ENCODE data around the gene ZIC4.

ZIC4 gene

GRCh38 chr3:147410526-147411237, 4.3 kb upstream of the ZIC4 start:
- H3K9me3 ChIP-seq (ENCODE audit: low read depth, low read length): no peaks in the 10 kb centered on the region
- no peak overlapping the region for H3K4me3 ChIP-seq
- H3K27ac ChIP-seq: no peak overlapping the region
- no peaks in the 10 kb centered on the region; the same call in 1 of the 2 replicates for H3K36me3 ChIP-seq (ENCODE audit: insufficient read depth, low read length)
- no peak overlapping the region for H3K9ac ChIP-seq (ENCODE audit: insufficient read length)
- DNase-seq (ENCODE audit: low read depth, low spot score): no peak
- TF ChIP-seq EZH2 (IDR thresholded peaks at IDR 0.05) (no peak), POLR2AphosphoS5 (IDR thresholded peaks at IDR 0.05; ENCODE audit: borderline replicate concordance, low read depth, low read length) (no peak), FOXP2 (optimal IDR thresholded peaks at IDR 0.05; ENCODE audit: control extremely low read depth, extremely low read length, insufficient read depth) (no peak)

GRCh38 chr3:147410116-147410525, 3.8 kb upstream of the ZIC4 start:
- TF ChIP-seq EZH2 (IDR thresholded peaks at IDR 0.05) (no peak), FOXP2 (optimal IDR thresholded peaks at IDR 0.05; ENCODE audit: control extremely low read depth, extremely low read length, insufficient read depth) (no peak), POLR2AphosphoS5 (IDR thresholded peaks at IDR 0.05; ENCODE audit: borderline replicate concordance, low read depth, low read length) (no peak)
- no peak overlapping the region for H3K4me3 ChIP-seq

GRCh38 chr3:147409143-147410115, 3.1 kb upstream of the ZIC4 start, which contains the start of gene ZIC1:
TSS of gene ZIC1 (plus strand) at chr3:147409365. CDS start at chr3:147410113, 748 bp downstream.
- Histone ChIP-seq H3K4me3 (no peak within 1 kb of the TSS), H3K36me3 (ENCODE audit: insufficient read depth, low read length) (no peaks in the 10 kb centered on the region; the same call in 1 of the 2 replicates), H3K9ac (ENCODE audit: insufficient read length) (no peak within 1 kb of the TSS), H3K27ac (no peak within 1 kb of the TSS), H3K9me3 (ENCODE audit: low read depth, low read length) (no peaks in the 10 kb centered on the region)
- no peak for DNase-seq (ENCODE audit: low read depth, low spot score)
- no peak for TF ChIP-seq FOXP2 (optimal IDR thresholded peaks at IDR 0.05; ENCODE audit: control extremely low read depth, extremely low read length, insufficient read depth)
- no peak for TF ChIP-seq POLR2AphosphoS5 (IDR thresholded peaks at IDR 0.05; ENCODE audit: borderline replicate concordance, low read depth, low read length)
- no peak for TF ChIP-seq EZH2 (IDR thresholded peaks at IDR 0.05)

More at GRCh38 chr3:147410116-147410525, 3.8 kb upstream of the ZIC4 start:
- H3K9me3 ChIP-seq (ENCODE audit: low read depth, low read length): no peaks in the 10 kb centered on the region
- DNase-seq (ENCODE audit: low read depth, low spot score): no peak
- no peak overlapping the region for H3K27ac ChIP-seq
- H3K36me3 ChIP-seq (ENCODE audit: insufficient read depth, low read length): no peaks in the 10 kb centered on the region; the same call in 1 of the 2 replicates
- H3K9ac ChIP-seq (ENCODE audit: insufficient read length): no peak overlapping the region

GRCh38 chr3:147408188-147409100, 2.1 kb upstream of the ZIC4 start:
- no peak overlapping the region for H3K9ac ChIP-seq (ENCODE audit: insufficient read length)
- no peaks in the 10 kb centered on the region; the same call in 1 of the 2 replicates for H3K36me3 ChIP-seq (ENCODE audit: insufficient read depth, low read length)
- no peak for DNase-seq (ENCODE audit: low read depth, low spot score)
- no peaks in the 10 kb centered on the region for H3K9me3 ChIP-seq (ENCODE audit: low read depth, low read length)
- no peak overlapping the region for H3K4me3 ChIP-seq
- H3K27ac ChIP-seq: no peak overlapping the region
- no peak for TF ChIP-seq FOXP2 (optimal IDR thresholded peaks at IDR 0.05; ENCODE audit: control extremely low read depth, extremely low read length, insufficient read depth)

- H3K9ac ChIP-seq (ENCODE audit: insufficient read length): no peak overlapping the region
Observed at GRCh38 chr3:147407498-147408187, 1.3 kb upstream of the ZIC4 start.

GRCh38 chr3:147407114-147407497, 763 bp upstream of the ZIC4 start:
- TF ChIP-seq EZH2 (IDR thresholded peaks at IDR 0.05) (no peak), POLR2AphosphoS5 (IDR thresholded peaks at IDR 0.05; ENCODE audit: borderline replicate concordance, low read depth, low read length) (no peak), FOXP2 (optimal IDR thresholded peaks at IDR 0.05; ENCODE audit: control extremely low read depth, extremely low read length, insufficient read depth) (no peak)
- H3K9ac ChIP-seq (ENCODE audit: insufficient read length): no peak overlapping the region
- no peaks in the 10 kb centered on the region for H3K36me3 ChIP-seq (ENCODE audit: insufficient read depth, low read length)
- H3K9me3 ChIP-seq (ENCODE audit: low read depth, low read length): no peaks in the 10 kb centered on the region
- no peak for DNase-seq (ENCODE audit: low read depth, low spot score)
- H3K4me3 ChIP-seq: no peak overlapping the region
- H3K27ac ChIP-seq: no peak overlapping the region

More at GRCh38 chr3:147407498-147408187, 1.3 kb upstream of the ZIC4 start:
- DNase-seq (ENCODE audit: low read depth, low spot score): no peak
- TF ChIP-seq POLR2AphosphoS5 (IDR thresholded peaks at IDR 0.05; ENCODE audit: borderline replicate concordance, low read depth, low read length) (no peak), EZH2 (IDR thresholded peaks at IDR 0.05) (no peak), FOXP2 (optimal IDR thresholded peaks at IDR 0.05; ENCODE audit: control extremely low read depth, extremely low read length, insufficient read depth) (no peak)
- Histone ChIP-seq H3K9me3 (ENCODE audit: low read depth, low read length) (no peaks in the 10 kb centered on the region), H3K4me3 (no peak overlapping the region), H3K27ac (no peak overlapping the region), H3K36me3 (ENCODE audit: insufficient read depth, low read length) (no peaks in the 10 kb centered on the region)

Data from SK-N-MC (cell line).